H1 (cell line): Measurements from ENCODE around the gene FAM174B. TPM values are rescaled to one million over a fixed set of nuclear protein-coding genes. Genes with fewer than 3 reads are reported as not detected.

Experiments used
- CTCF ChIA-PET: fragments of 300-600 bp; sonication (Branson Sonifier 250); formaldehyde crosslinking; loops from one replicate; lab custom pipeline; 2021; ENCODE audit not compliant: partially characterized antibody; lab: Charles Lee
- POLR2A ChIA-PET: fragments of 300-600 bp; sonication (Branson Sonifier 250); formaldehyde crosslinking; loops from one replicate; lab custom pipeline; 2021; ENCODE audit warnings: inconsistent platforms; ENCODE audit not compliant: partially characterized antibody; lab: Charles Lee
- DNase-seq, 2 experiments: peaks; one replicate each; pipeline versions ENCODE4 v3.0.0 to v3.0.0-alpha.2; 2010 to 2022; ENCODE audit warnings: low spot score in 2 of 2, low read depth in 1 of 2, mixed read lengths in 1 of 2
- FAIRE-seq: peaks from 2 replicates; lab custom pipeline; 2011; peaks lifted over from hg19 to GRCh38; lab: Jason Lieb, UNC
- H2AFZ ChIP-seq: 2 replicates; pipeline ENCODE4 v1.8.1; 2012; ENCODE audit warnings: low read length, inconsistent platforms
- H2AK5ac ChIP-seq: 2 replicates; pipeline ENCODE4 v1.6.1; 2013; ENCODE audit warnings: low read depth, low read length
- H2BK120ac ChIP-seq: replicated peaks from 2 replicates; pipeline ENCODE3; 2013; ENCODE audit warnings: low read depth, low read length, inconsistent platforms
- H2BK12ac ChIP-seq: 2 replicates; pipeline ENCODE4 v1.6.1; 2013; ENCODE audit warnings: low read depth, low read length
- H2BK15ac ChIP-seq: 2 replicates; pipeline ENCODE4 v1.6.1; 2013; ENCODE audit warnings: low read length
- H2BK20ac ChIP-seq: 2 replicates; pipeline ENCODE4 v1.6.1; 2013; ENCODE audit warnings: low read length
- H2BK5ac ChIP-seq: 2 replicates; pipeline ENCODE4 v1.6.1; 2013; ENCODE audit warnings: low read depth, low read length
- H3K14ac ChIP-seq: 2 replicates; pipeline ENCODE4 v1.6.1; 2013; ENCODE audit warnings: inconsistent platforms; ENCODE audit not compliant: insufficient read length
- H3K18ac ChIP-seq: 2 replicates; pipeline ENCODE4 v1.6.1; 2013; ENCODE audit warnings: low read length; ENCODE audit errors: extremely low read depth
- H3K23ac ChIP-seq: 2 replicates; pipeline ENCODE4 v1.6.1; 2013; ENCODE audit warnings: inconsistent platforms; ENCODE audit not compliant: insufficient read length
- H3K23me2 ChIP-seq: 2 replicates; pipeline ENCODE4 v1.6.1; 2013; ENCODE audit warnings: low read depth, low read length
- H3K27ac ChIP-seq: 2 replicates; pipeline ENCODE4 v1.6.1; 2011; ENCODE audit warnings: low read depth, low read length, inconsistent platforms
- H3K27me3 ChIP-seq, 4 experiments: replicated peaks in 1 of 4; 1 replicate in 1 of 4; 2 replicates in 3 of 4; pipeline versions ENCODE4 v1.6.1 to v1.8.1; 2011 to 2013; ENCODE audit warnings: low read length in 3 of 4, mild to moderate bottlenecking in 3 of 4, inconsistent platforms in 2 of 4, mixed read lengths in 2 of 4, moderate library complexity in 1 of 4; ENCODE audit not compliant: control insufficient read depth in 3 of 4, insufficient read depth in 3 of 4; ENCODE audit errors: extremely low read depth in 1 of 4
- H3K36me3 ChIP-seq, 4 experiments: 2 replicates each; pipeline versions ENCODE4 v1.6.1 to v1.8.1; 2011 to 2013; ENCODE audit warnings: mild to moderate bottlenecking in 4 of 4, low read length in 3 of 4, moderate library complexity in 2 of 4, control low read depth in 1 of 4, inconsistent platforms in 1 of 4; ENCODE audit not compliant: insufficient read depth in 4 of 4, control insufficient read depth in 2 of 4
- H3K4ac ChIP-seq: replicated peaks from 2 replicates; pipeline ENCODE3; 2013; ENCODE audit warnings: low read length, low read depth, mixed read lengths, inconsistent platforms; ENCODE audit not compliant: insufficient read length
- H3K4me1 ChIP-seq, 4 experiments: replicated peaks in 1 of 4; 1 replicate in 1 of 4; 2 replicates in 3 of 4; pipeline versions ENCODE4 v1.6.1 to v1.8.1; 2011 to 2013; ENCODE audit warnings: low read length in 3 of 4, inconsistent platforms in 2 of 4, mixed read lengths in 1 of 4; ENCODE audit not compliant: insufficient read depth in 4 of 4, control insufficient read depth in 3 of 4
- H3K4me2 ChIP-seq, 2 experiments: 2 replicates each; pipeline versions ENCODE4 v1.6.1 to v1.8.1; 2011 to 2013; ENCODE audit warnings: low read depth in 2 of 2, low read length in 2 of 2, control low read depth in 1 of 2, inconsistent platforms in 1 of 2, mild to moderate bottlenecking in 1 of 2; ENCODE audit not compliant: insufficient read depth in 1 of 2
- H3K4me3 ChIP-seq, 4 experiments: fragments of 200-600, 300-600 bp in 1 of 4; sonication (generic), shearing (Covaris generic), sonication (Bioruptor Twin) in 1 of 4; 2 replicates each; pipeline versions ENCODE4 v1.5.1 to v1.8.1; 2011 to 2016; ENCODE audit warnings: low read length in 4 of 4, low read depth in 3 of 4, control low read depth in 2 of 4, inconsistent platforms in 2 of 4, mild to moderate bottlenecking in 2 of 4, mixed read lengths in 1 of 4, moderate library complexity in 1 of 4; ENCODE audit not compliant: insufficient read depth in 2 of 4; ENCODE audit errors: extremely low read depth in 1 of 4
- H3K56ac ChIP-seq: replicated peaks from 2 replicates; pipeline ENCODE3; 2013; ENCODE audit warnings: low read depth, mild to moderate bottlenecking, mixed read lengths, low read length, inconsistent platforms; ENCODE audit not compliant: insufficient read length
- H3K79me1 ChIP-seq: 2 replicates; pipeline ENCODE4 v1.6.1; 2013; ENCODE audit warnings: low read depth, low read length, control low read depth
- H3K79me2 ChIP-seq, 2 experiments: 2 replicates each; pipeline versions ENCODE4 v1.6.1 to v1.8.1; 2012 to 2013; ENCODE audit warnings: low read length in 2 of 2, mild to moderate bottlenecking in 2 of 2, inconsistent platforms in 1 of 2; ENCODE audit not compliant: insufficient read depth in 2 of 2, control insufficient read depth in 1 of 2
- H3K9ac ChIP-seq, 4 experiments: replicated peaks in 1 of 4; 1 replicate in 1 of 4; 2 replicates in 3 of 4; pipeline versions ENCODE4 v1.6.1 to v1.8.1; 2011 to 2013; ENCODE audit warnings: low read depth in 3 of 4, low read length in 3 of 4, control low read depth in 2 of 4, mild to moderate bottlenecking in 2 of 4, moderate library complexity in 2 of 4, inconsistent platforms in 1 of 4; ENCODE audit errors: extremely low read depth in 1 of 4
- H3K9me3 ChIP-seq, 2 experiments: 2 replicates each; pipeline versions ENCODE4 v1.6.1 to v1.8.1; 2012 to 2013; ENCODE audit warnings: mild to moderate bottlenecking in 2 of 2, moderate library complexity in 2 of 2, control low read depth in 1 of 2, inconsistent platforms in 1 of 2, low read depth in 1 of 2, low read length in 1 of 2, mixed read lengths in 1 of 2; ENCODE audit not compliant: insufficient read depth in 2 of 2
- H4K20me1 ChIP-seq, 2 experiments: replicated peaks in 1 of 2; 2 replicates each; pipeline versions ENCODE3 to v1.8.1; 2011 to 2013; ENCODE audit warnings: inconsistent platforms in 2 of 2, low read length in 2 of 2, mild to moderate bottlenecking in 1 of 2; ENCODE audit not compliant: insufficient read depth in 2 of 2, control insufficient read depth in 1 of 2
- H4K5ac ChIP-seq: 2 replicates; pipeline ENCODE4 v1.6.1; 2013; ENCODE audit warnings: low read length, low read depth, mixed read lengths, inconsistent platforms; ENCODE audit not compliant: insufficient read length
- H4K8ac ChIP-seq: 2 replicates; pipeline ENCODE4 v1.8.0; 2013; ENCODE audit warnings: mild to moderate bottlenecking, moderate library complexity, low read length, inconsistent platforms; ENCODE audit not compliant: insufficient read depth; ENCODE audit errors: extremely low read depth
- H4K91ac ChIP-seq: replicated peaks from 2 replicates; pipeline ENCODE3; 2013; ENCODE audit warnings: low read length, mixed read lengths, inconsistent platforms; ENCODE audit not compliant: insufficient read length
- EZH2 ChIP-seq: fragments of 200-600 bp; sonication (generic); IDR thresholded peaks from 2 replicates; pipeline ENCODE4 v1.7.1; 2012; ENCODE audit warnings: low read depth, mild to moderate bottlenecking, moderate library complexity, low read length, inconsistent platforms; ENCODE audit not compliant: severe bottlenecking
- NANOG ChIP-seq: IDR thresholded peaks from 2 replicates; pipeline ENCODE4 v1.6.1; 2011; ENCODE audit warnings: low read length, low read depth, mild to moderate bottlenecking, inconsistent platforms; ENCODE audit not compliant: insufficient read depth, poor library complexity, severe bottlenecking
- RFX5 ChIP-seq: IDR thresholded peaks from 2 replicates; pipeline ENCODE4 v1.6.1; 2011; ENCODE audit warnings: low read depth, low read length, improper control_type of control experiment, borderline replicate concordance
- WGBS, 2 experiments: shearing (Covaris generic) in 1 of 2; methylation state at CpG; one replicate each; pipeline versions ENCODE4 v1.1.6 to v1.1.7; 2013 to 2015; ENCODE audit warnings: low lambda C conversion rate in 2 of 2, mixed read lengths in 2 of 2, inconsistent platforms in 1 of 2, low coverage in 1 of 2, missing lambda C conversion rate in 1 of 2; ENCODE audit not compliant: insufficient replicate concordance in 2 of 2, insufficient coverage in 1 of 2, insufficient read length in 1 of 2; ENCODE audit errors: extremely low coverage in 1 of 2, missing lambda C conversion rate in 1 of 2; 5-methylcytosine and 5-hydroxymethylcytosine counted together
- polyA plus RNA-seq, 7 experiments: library from polyadenylated mRNA; depleted of rRNA in 3 of 7; stranded (reverse) in 5 of 7; unstranded in 2 of 7; fragments of >200 nt in 5 of 7; fragments of 200-250 nt in 2 of 7; gene quantifications; 1 replicate in 5 of 7; 2 replicates in 1 of 7; 4 replicates in 1 of 7; pipeline versions ENCODE4 v1.2.1 to v1.2.3, GENCODE V29; 2011 to 2013; ENCODE audit warnings: missing spikeins in 2 of 7, mixed read lengths in 2 of 7
- total RNA-seq: library from RNA; stranded (reverse); fragmentation: NEBNext Ultra II Directional; extraction: Animal tissue kit (Norgen Biotek cat#: 25700); gene quantifications from 2 replicates; pipeline ENCODE4 v1.2.1, GENCODE V29; 2021

FAM174B gene
- total and polyA plus RNA-seq, 2 of the 8 experiments (the other 6 are each of a cell fraction or from before 2014, with no cell fraction given) = 9.3 to 35.2 TPM

GRCh38 chr15:92627014-92627413 is 28.6 kb downstream of the FAM174B start:
- Histone ChIP-seq H2BK12ac (no peak overlapping the region), H3K56ac (no peak overlapping the region), H3K18ac (no peak overlapping the region), H4K20me1 (no peaks in the 10 kb centered on the region), H4K91ac (no peak overlapping the region), H3K79me1 (no peaks in the 10 kb centered on the region), H3K4me1 (peaks cover 0 to 3% (median 0%) of the 10 kb centered on the region in 4 experiments; a peak in 2 of 7 replicates), H2BK20ac (no peak overlapping the region), H2BK15ac (no peak overlapping the region), H3K27me3 (no peaks in the 10 kb centered on the region), H3K4me3 (no peak overlapping the region), H3K27ac (no peak overlapping the region), H4K8ac (no peak overlapping the region), H2AFZ (no peak overlapping the region), H2BK5ac (no peak overlapping the region), H3K23ac (no peak overlapping the region), H3K14ac (no peak overlapping the region), H3K9me3 (peaks cover 0 to 2% of the 10 kb centered on the region in 2 experiments; a peak in 1 of 4 replicates), H3K23me2 (no peaks in the 10 kb centered on the region), H3K79me2 (no peaks in the 10 kb centered on the region), H3K9ac (no peak overlapping the region), H2BK120ac (no peak overlapping the region), H2AK5ac (no peak overlapping the region), H3K36me3 (peaks cover 0 to 9% (median 0%) of the 10 kb centered on the region in 4 experiments; a peak in 2 of 8 replicates), H4K5ac (no peak overlapping the region), H3K4ac (no peak overlapping the region), H3K4me2 (no peak overlapping the region)
- FAIRE-seq (no peak), DNase-seq (no peak)
- ChIA-PET POLR2A (no interaction called here), CTCF (interaction anchor here (0.7 to 1.5 kb wide), 4 partner anchors 62 to 237 kb away, joined by 3 read pairs; no protein-coding TSS in a partner anchor)
- WGBS, 2 experiments = 96% methylated on average over 11 of the region's 11 CpGs; no CpG with 5 or more reads in 1 of the 2 experiments
- TF ChIP-seq NANOG = no peak
- TF ChIP-seq RFX5 = no peak
- TF ChIP-seq EZH2 = no peak
